NCI-H187 (cell line): ENCODE data around the gene ARHGEF6.
"Not testable (repeated sequence)": the region's sequence is repeated elsewhere in the genome, so short reads cannot be mapped to it uniquely, and the experiment has no call there.

Experiments used
- DNase-seq, 2 experiments: peaks; one replicate each; lab custom pipeline; 2025; lab: John Stamatoyannopoulos, UW

ARHGEF6 gene

GRCh38 chrX:136781180-136781797 is 557 bp upstream of the ARHGEF6 start:
- DNase-seq: no peak

DNA sequence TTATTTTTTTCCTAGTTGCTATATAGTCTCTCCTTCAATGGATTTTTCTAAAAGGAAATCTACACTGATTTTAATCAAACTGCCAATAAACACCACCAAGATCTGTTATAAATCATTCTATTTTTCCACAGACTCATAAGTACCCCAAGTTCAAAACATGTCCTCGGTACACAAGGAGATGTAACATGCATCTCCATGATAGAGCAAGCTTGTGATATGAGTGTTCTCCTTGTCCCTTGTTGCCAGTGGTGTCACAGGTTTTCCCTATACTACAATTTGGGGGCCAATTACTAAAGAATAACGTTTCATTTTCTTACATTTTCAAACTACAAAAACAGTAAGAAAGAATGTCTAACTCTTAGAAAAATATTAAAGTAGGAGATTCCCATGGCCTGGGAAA is 491 bp downstream of the ARHGEF6 start:
- no peak for DNase-seq

- no peak for DNase-seq
Observed at GRCh38 chrX:136779346-136779781, 1.4 kb downstream of the ARHGEF6 start.

DNA sequence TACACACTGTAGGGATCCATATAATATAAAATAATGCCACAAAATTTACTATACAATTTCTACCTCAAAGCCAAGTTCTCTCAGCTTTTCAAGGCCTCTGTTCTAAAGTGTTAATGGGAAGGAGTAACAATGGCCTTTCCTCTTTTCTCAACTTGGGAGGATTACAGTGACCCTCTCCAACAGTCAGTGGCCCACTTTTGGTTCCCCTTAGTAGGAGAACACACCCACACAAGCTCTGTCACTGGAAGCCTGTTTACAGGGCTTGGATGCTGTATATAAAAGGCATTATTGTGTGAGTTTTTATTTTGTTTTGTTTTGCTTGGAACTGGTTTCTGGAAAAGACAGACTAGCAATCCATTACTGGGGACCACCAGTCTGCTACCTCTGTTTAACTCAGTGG is 1.8 kb downstream of the ARHGEF6 start:
- DNase-seq: no peak

DNA sequence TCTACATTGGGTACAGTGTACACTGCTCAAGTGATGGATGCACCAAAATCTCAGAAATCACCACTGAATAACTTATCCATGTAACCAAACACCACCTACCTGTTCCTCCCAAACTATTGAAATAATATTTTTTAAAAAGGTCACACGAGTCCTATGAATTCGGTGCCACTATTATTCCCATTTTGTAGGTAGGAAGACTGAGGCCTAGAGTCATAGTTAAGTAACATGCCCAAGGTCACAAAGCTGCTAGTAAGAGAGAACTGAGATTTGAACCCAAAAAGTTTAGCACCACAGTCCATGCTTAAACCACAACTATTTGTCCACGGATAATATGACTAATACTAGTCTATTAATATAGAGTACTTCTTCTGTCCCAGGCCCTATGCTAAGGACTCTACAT is 2.7 kb downstream of the ARHGEF6 start:
- DNase-seq: no peak

GRCh38 chrX:136773648-136774047 is 7.1 kb downstream of the ARHGEF6 start:
- DNase-seq: no peak

GRCh38 chrX:136771869-136772268 is 8.9 kb downstream of the ARHGEF6 start:
- DNase-seq: not testable (repeated sequence)

DNA sequence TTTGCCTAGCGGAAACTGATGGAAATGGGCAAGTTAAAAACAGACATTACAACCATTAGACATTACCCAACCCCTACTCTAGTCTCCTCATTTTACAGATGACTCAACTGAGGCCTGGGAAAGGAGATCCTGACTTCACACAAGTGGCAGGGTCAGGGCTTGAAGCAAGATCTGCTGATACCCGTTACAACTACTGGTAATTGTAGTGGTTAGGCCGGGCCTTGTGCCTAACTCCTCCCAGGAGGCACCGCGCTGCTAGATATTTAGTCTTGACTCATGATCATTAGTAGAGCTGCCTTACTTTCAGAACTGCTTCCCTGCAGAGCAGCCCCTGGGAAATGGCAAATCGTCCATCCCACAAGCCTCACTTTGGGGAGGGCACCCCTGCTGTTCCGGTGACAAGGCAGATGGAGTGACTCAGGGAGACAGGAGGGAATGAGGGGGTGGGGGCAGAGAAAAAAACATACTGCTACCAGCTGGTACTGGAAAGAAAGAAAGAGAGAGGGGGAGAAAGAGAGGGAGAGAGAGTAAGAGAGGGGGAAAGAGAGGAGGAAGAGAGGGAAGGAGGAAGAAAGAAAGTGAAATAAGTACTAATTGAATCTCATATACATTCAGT is 12.2 kb downstream of the ARHGEF6 start:
- no peak for DNase-seq

DNA sequence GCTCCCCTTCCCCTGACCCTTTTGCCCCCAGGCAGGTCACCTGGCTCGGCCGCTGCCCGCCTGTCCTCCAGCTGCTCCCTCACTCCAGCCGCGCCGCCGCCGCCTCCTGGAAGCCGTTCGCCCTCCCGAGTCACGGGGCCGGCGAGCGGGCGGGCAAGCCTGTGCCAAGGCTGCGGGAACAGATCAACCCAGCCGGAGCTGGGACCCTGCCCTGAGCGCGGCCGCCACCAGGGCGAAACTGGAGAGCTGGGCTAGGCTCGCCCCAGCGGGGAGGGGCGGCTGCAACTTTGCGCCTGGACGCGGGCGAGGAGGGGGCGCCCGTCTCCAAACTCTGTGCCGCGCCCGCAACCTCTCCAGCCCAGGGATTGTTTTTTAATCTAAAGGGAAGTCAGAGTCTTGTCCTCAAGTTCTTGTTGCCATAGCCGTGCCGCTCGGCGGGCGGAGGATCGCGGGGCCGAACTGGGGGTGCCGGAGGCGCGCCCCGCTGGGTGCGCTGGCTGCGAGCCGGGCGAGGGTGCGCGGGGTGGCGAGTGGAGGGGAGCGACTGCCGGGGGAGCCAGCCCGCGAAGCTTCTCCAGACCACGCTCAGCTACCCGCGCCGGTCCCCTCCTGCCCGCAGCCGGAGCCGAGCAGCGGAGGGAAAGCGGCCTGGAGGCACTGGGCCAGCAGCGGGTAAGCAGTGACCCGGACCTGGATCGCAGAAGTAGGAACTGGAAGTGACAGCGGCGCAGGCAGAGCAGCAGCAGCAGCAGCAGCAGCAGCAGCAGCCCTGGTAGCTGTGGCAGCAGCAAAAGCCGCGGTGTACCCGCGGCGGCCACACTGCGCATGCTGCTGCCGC is 13.4 kb downstream of the ARHGEF6 start:
- DNase-seq: no peak

- DNase-seq: no peak
Observed at GRCh38 chrX:136766785-136767103, 14.0 kb downstream of the ARHGEF6 start.

DNA sequence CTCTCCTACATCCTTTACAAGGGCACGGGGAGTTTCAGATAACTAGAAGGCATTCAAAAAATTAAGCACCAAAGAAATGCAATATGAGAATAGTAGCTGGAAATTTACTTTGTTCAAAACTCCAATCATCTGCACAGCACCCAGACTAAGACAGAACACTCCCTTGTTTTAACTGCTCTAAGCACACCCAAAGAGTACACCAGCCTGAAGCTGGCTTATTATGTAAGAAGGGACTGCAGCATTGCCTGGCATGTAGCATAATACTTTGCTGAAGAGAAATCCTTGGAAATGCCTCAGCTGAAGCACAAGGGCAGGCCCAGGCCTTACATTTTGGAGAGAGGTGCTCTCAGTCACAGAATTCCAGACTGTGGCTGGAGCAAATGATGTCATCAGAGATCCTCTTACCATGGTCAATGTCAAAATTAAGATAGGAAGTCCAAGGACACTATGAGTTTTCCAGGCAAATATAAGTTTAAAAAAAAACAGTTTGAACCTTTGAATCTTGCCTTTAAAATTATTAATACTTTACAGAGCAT is 14.8 kb downstream of the ARHGEF6 start:
- no peak for DNase-seq

GRCh38 chrX:136764206-136764605 is 16.5 kb downstream of the ARHGEF6 start:
- no peak for DNase-seq

DNA sequence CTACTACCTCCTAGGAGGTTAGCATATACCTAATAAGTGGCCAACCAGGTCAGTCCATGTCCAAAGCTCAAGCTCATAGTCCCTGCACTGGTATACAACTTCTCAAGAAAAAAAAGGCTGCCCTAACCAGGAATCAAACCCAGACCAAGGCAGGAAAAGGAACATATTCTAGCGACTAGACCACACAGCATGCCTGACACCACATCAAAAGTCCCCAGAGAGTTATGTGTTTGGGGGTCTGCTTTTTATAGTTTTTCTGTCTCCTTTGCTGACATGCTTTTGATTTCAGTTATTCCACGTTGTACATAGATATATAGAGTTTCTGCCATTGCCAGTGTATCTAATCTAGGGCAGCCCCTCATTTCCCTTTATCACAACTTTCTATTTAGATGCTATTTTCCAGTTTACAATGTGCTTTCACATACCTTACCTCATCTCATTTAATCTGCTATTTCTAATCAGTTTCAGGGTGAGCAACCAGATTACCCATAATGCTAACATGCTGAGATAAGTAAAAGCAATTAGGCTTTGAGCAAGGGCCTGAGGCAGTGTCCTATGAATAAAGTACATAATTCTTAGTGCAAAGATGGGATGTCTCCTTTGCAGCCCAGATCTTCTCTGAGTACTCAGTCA is 17.8 kb downstream of the ARHGEF6 start:
- DNase-seq: no peak

GRCh38 chrX:136761421-136761820 is 19.3 kb downstream of the ARHGEF6 start:
- DNase-seq: no peak

DNA sequence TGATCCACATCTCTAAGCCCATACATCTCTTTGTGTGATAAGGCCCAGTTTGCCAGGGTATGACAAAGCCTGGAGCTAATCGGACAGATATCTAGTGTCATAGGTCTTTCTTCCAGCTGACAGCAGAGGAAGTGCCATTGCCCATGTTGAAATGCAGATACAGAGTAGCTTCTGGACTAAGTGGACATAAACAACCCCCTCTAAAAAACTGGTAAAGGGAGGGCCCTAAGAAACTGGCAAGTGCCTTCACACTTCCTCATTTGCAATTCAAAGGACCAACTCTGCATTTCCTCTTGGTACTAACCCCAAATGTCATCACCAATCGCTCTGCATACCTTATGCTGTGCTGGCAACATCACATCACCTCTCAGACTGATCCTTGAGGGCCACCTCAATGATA is 20.8 kb downstream of the ARHGEF6 start:
- no peak for DNase-seq

DNA sequence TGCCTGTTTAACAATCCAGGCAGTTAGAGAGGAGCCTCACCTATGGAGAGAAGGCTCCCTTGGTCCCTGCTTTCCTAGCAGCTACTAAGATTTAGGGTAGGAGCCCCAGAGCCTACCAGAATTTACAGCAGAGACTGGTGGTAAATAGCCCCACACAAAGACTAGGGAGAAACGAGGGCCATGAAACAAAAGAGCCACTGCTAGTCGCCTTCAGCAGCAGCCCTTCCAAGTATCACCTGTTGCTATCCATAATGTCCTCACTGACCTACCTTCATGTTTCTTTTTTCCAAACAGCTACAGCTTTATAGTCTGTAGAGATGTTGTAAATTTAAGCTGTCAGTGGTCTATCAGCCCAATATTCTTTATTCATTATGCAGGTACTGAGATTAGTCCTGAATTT is 25.3 kb downstream of the ARHGEF6 start:
- no peak for DNase-seq

- no peak for DNase-seq
Observed at GRCh38 chrX:136754651-136755050, 26.1 kb downstream of the ARHGEF6 start.

DNA sequence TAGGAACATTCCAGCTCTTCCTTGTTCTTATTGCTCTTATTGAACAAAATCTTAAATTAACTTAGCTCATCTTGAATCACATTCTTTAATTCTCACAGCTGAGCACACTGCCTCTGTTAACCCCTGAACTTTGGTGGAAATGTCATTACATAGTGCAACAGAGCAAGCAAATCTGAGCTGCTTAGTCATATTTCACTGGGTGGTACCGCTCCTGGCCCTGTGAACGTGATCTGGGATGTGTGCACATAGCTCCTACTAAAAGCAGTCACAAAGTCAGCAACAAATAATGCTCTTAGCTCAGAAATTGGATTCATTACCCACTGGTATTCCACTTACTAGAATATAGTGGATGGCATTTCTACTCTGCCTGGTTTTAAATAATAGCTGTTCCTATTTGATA is 27.9 kb downstream of the ARHGEF6 start:
- DNase-seq: no peak

GRCh38 chrX:136752346-136752745 is 28.4 kb downstream of the ARHGEF6 start:
- no peak for DNase-seq

DNA sequence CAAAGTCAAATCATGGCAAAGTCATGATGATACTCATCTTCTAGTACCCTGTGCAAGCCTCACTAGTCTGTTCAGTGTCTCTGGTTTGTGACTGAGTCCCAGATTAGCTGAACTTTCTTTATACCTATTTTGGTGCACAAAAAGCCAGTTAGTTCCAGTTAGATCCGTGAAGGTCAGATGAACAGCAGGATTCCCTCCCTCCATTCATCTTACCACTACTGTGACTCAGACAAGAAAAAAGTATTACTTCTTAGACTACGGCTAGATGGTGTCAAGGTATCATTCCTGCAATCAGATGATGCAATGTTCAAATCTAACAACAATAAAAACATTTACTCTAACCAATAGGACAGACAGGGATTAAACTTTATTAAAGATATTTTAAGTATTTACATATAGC is 30.4 kb downstream of the ARHGEF6 start:
- no peak for DNase-seq

DNA sequence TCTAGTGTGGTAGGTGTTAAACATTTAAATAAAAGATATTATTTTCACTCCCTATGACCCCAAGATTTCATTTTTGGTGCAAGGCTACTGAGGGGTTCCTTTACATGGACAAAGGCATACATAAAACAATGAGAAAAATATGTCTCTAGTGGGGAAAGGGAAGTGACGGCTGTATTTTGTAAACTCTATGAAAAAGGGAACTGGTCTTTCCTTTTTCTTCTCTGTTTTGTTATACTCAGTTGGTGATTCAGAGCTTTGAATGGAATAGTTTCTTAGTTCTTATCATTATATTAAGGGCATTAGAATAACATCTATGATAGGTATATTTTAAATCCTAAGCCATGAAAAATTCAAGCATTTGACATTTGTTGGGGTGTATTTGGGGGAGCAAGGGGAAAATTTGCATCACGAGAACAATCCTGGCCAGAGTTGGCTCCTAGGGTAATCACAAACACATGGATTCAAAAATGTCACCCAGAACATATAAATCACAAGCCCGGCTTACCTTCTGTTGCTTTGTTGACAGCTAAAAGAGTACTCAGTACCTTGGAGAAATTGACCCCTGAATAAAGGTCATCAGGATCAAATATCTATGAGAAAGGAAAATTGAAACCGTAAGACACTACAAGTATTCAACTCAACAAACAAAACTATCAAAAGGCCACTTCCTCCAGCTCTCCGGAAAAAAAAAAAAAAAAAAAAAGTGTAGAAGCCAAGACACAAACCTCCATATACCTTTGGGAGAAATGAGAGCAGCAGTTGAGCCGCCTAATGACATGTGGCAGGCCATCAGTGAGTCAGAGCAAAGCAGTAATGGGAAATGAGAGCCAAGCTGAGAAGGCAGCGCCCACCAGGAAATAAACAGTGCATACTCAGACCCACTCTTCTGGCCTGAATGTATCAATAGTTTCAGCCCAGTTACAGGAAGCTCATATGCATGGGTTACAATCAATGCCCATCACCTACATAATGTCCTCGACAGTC is 33.4 kb downstream of the ARHGEF6 start:
- DNase-seq: no peak
